ENCODE measurements around the gene SENP5.

DNA sequence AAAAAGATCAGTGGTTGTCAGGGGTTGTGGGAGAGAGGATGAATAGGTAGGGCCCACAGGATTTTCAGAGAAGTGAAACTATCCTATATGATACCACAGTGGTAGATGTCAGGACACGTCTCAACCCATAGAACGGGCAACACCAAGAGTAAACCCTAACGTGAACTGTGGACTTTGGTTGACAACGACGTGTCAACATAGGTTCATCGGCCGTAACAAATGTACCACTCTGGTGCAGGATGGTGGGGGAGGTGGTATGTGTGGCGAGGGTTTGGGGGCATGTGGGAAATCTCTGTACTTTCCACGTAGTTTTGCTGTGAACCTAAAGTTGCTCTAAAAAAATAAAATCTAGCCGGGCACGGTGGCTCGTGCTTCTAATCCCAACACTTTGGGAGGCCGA, 113.9 kb downstream of the SENP5 start:
- TF ChIP-seq, protein P1, sequence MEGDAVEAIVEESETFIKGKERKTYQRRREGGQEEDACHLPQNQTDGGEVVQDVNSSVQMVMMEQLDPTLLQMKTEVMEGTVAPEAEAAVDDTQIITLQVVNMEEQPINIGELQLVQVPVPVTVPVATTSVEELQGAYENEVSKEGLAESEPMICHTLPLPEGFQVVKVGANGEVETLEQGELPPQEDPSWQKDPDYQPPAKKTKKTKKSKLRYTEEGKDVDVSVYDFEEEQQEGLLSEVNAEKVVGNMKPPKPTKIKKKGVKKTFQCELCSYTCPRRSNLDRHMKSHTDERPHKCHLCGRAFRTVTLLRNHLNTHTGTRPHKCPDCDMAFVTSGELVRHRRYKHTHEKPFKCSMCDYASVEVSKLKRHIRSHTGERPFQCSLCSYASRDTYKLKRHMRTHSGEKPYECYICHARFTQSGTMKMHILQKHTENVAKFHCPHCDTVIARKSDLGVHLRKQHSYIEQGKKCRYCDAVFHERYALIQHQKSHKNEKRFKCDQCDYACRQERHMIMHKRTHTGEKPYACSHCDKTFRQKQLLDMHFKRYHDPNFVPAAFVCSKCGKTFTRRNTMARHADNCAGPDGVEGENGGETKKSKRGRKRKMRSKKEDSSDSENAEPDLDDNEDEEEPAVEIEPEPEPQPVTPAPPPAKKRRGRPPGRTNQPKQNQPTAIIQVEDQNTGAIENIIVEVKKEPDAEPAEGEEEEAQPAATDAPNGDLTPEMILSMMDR (IDR thresholded peaks at IDR 0.05), result no peak
- TF ChIP-seq POLR2AphosphoS5 (IDR thresholded peaks at IDR 0.05), result no peak

All from prostate gland (tissue), 2 donors.